Loucy (cell line): Measurements from ENCODE around the gene DENND5B.

Source experiments
- CTCF ChIP-seq: fragments of 200-600 bp; sonication (generic); conservative IDR thresholded peaks from 2 replicates; pipeline ENCODE4 v1.5.1; 2014; ENCODE audit warnings: mild to moderate bottlenecking, antibody characterized with exemption, low read length
- EZH2phosphoT487 ChIP-seq: fragments of 200-600 bp; IDR thresholded peaks from 2 replicates; pipeline ENCODE4 v1.6.1; 2018; ENCODE audit warnings: antibody characterized with exemption, mild to moderate bottlenecking, moderate library complexity, borderline replicate concordance

DNA sequence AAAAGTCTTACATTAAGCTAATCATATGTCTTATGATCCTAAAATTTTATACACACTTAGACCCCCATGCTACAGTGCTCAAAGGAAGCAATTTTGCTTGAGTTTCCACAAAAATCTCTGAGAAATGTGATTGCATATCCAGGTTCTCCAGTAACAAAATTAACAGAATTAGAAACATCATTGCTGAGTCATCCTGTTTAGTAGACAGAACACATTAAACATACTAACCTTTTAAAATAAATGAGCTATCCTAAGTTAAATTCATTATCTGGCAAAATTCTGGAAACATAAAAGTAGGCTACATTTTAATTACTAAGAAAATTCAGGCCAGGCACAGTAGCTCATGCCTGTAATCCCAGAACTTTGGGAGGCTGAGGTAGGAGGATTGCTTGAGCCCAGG is 94.7 kb downstream of the DENND5B start:
- no peak for TF ChIP-seq CTCF
- no peak for TF ChIP-seq EZH2phosphoT487
